ENCODE data around the gene FOCAD.

FOCAD gene

DNA sequence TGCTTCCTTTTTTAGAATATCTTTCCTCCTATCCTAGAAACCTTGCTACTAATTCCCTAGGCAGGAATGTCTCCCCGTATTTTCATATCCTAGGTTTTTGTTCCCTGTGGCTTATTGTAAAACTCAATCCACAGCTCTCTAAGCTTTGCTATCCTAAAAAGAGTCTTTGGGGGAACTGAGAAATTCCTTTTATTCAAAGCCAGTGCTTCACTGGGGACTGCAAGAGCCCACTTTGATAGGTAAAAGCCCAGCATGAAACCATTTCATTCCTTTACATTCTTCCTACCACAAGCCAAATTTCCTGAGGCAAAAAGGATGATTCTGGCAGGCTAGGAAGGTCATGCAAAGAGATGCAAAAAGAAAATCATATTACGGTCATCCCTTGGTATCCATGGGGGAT lies 353.2 kb downstream of the FOCAD start:
- no peak for DNase-seq (ENCODE audit: low read depth)
- no peak for TF ChIP-seq CTCF (IDR thresholded peaks at IDR 0.05; ENCODE audit: low read length, missing control alignments)
- no peak overlapping the region for H3K4me3 ChIP-seq (replicated peaks; ENCODE audit: low read depth, low read length)

- DNase-seq (ENCODE audit: low read depth) = no peak
These were observed 355.2 kb downstream of the FOCAD start for GRCh38 chr9:21039302-21039701.

DNA sequence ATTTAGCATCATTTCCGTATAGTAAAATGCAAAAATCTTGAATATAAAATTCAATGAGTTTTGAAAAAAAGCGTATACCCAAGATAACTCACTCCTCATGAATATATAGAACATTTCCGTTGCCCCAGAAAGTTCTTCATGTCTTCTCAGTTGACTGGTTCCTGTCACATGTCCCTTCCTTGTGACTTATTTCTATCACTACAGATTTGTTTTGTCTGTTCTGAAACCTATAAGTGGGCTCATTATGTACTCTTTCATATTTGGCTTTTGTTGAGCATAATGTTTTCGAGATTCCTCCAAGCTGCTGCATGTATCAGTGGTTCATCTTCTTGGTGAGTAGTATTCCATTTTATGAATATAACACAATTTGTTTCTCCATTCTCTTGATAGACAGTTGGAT lies 358.4 kb downstream of the FOCAD start:
- DNase-seq (ENCODE audit: low read depth) = no peak
- no peak for TF ChIP-seq CTCF (IDR thresholded peaks at IDR 0.05; ENCODE audit: low read length, missing control alignments)
- no peak overlapping the region for H3K4me3 ChIP-seq (replicated peaks; ENCODE audit: low read depth, low read length)

More at GRCh38 chr9:21039302-21039701, 355.2 kb downstream of the FOCAD start:
- H3K4me3 ChIP-seq (replicated peaks; ENCODE audit: low read depth, low read length) = no peak overlapping the region
- TF ChIP-seq CTCF (IDR thresholded peaks at IDR 0.05; ENCODE audit: low read length, missing control alignments) = no peak

- H3K4me3 ChIP-seq (replicated peaks; ENCODE audit: low read depth, low read length) = no peak overlapping the region
- TF ChIP-seq CTCF (IDR thresholded peaks at IDR 0.05; ENCODE audit: low read length, missing control alignments) = no peak
- DNase-seq (ENCODE audit: low read depth) = no peak
These were observed 359.8 kb downstream of the FOCAD start for GRCh38 chr9:21043841-21044240.

All from fibroblast of pulmonary artery (primary cell).